HepG2 (cell line): Measurements from ENCODE around the gene VPREB1. TPM values are rescaled to one million over a fixed set of nuclear protein-coding genes. Genes with fewer than 3 reads are reported as not detected.

ENCODE experiments used
- ATAC-seq: fragments of 200-7000 bp; cut with Tn5 transposase; 3 replicates; pipeline ENCODE4 v1.9.1; 2020; ENCODE audit warnings: mild to moderate bottlenecking, moderate library complexity
- BruUV-seq: library from RNA; stranded (reverse); fragments of 400-500 nt; replicated peaks from 2 replicates; lab custom pipeline; 2021; lab: Mats Ljungman, UMichigan
- CTCF ChIA-PET: fragments of 300-600 bp; formaldehyde crosslinking; extraction: SDS; loops from one replicate; lab custom pipeline; 2021; ENCODE audit warnings: low total read pairs, inconsistent platforms, low intra/inter-chr PET ratio; lab: Yijun Ruan, JAX
- POLR2A ChIA-PET: fragments of 350-600 bp; sonication (Branson Sonifier 250); formaldehyde crosslinking; loops from one replicate; lab custom pipeline; 2020; ENCODE audit warnings: antibody characterized with exemption, inconsistent platforms; lab: Yijun Ruan, JAX
- DNase-seq: peaks from one replicate; pipeline ENCODE4 v3.0.0-alpha.2; 2015; ENCODE audit warnings: low spot score
- FAIRE-seq: peaks from 3 replicates; lab custom pipeline; 2011; peaks lifted over from hg19 to GRCh38; lab: Jason Lieb, UNC
- H2AFZ ChIP-seq: one replicate; pipeline ENCODE4 v1.6.1; 2011; ENCODE audit warnings: low read length, inconsistent platforms
- H3K27ac ChIP-seq: fragments of 300-600 bp; 3 replicates; pipeline ENCODE4 v1.8.0; 2011; ENCODE audit warnings: mixed run types, mild to moderate bottlenecking, mixed read lengths, low read length, inconsistent platforms; ENCODE audit not compliant: insufficient read depth; ENCODE audit errors: extremely low read length
- H3K27me3 ChIP-seq, 2 experiments: fragments of 200-600 bp in 1 of 2; 2 replicates in 1 of 2; 3 replicates in 1 of 2; pipeline versions ENCODE4 v1.6.0 to v1.8.0; 2011; ENCODE audit warnings: low read length in 2 of 2, mild to moderate bottlenecking in 2 of 2, moderate library complexity in 2 of 2, inconsistent platforms in 1 of 2; ENCODE audit not compliant: insufficient read depth in 2 of 2, control insufficient read depth in 1 of 2
- H3K36me3 ChIP-seq, 2 experiments: fragments of 200-600 bp in 1 of 2; replicated peaks in 1 of 2; 2 replicates in 1 of 2; 3 replicates in 1 of 2; pipeline versions ENCODE4 v1.5.1 to v1.8.0; 2011; ENCODE audit warnings: low read length in 2 of 2, inconsistent platforms in 1 of 2; ENCODE audit not compliant: insufficient read depth in 2 of 2, control insufficient read depth in 1 of 2
- H3K4me1 ChIP-seq: 2 replicates; pipeline ENCODE4 v1.5.1; 2012; ENCODE audit warnings: low read length, inconsistent platforms; ENCODE audit not compliant: insufficient read depth
- H3K4me2 ChIP-seq: 2 replicates; pipeline ENCODE4 v1.6.0; 2011; ENCODE audit warnings: low read depth, low read length, inconsistent platforms
- H3K4me3 ChIP-seq, 3 experiments: fragments of 200-600 bp in 1 of 3; sonication (generic), shearing (Covaris generic) in 1 of 3; replicated peaks in 1 of 3; 2 replicates each; pipeline ENCODE4 v1.5.1; 2011 to 2016; ENCODE audit warnings: low read length in 3 of 3, inconsistent platforms in 2 of 3, low read depth in 2 of 3, mild to moderate bottlenecking in 2 of 3, control low read depth in 1 of 3, mixed read lengths in 1 of 3; ENCODE audit not compliant: insufficient read depth in 1 of 3
- H3K79me2 ChIP-seq: one replicate; pipeline ENCODE4 v1.6.1; 2011; ENCODE audit warnings: low read length, inconsistent platforms; ENCODE audit not compliant: insufficient read depth
- H3K9ac ChIP-seq: 2 replicates; pipeline ENCODE4 v1.6.0; 2011; ENCODE audit warnings: mild to moderate bottlenecking, low read depth, low read length, inconsistent platforms; ENCODE audit not compliant: insufficient read depth
- H3K9me3 ChIP-seq: 2 replicates; pipeline ENCODE4 v1.5.1; 2012; ENCODE audit warnings: mild to moderate bottlenecking, low read length
- H4K20me1 ChIP-seq: 2 replicates; pipeline ENCODE4 v1.6.0; 2011; ENCODE audit warnings: inconsistent platforms, mild to moderate bottlenecking, low read length, moderate library complexity; ENCODE audit not compliant: insufficient read depth
- ZNF276 ChIP-seq: sonication (generic); formaldehyde crosslinking; IDR thresholded peaks from 2 replicates; pipeline ENCODE4 v1.4.0; 2020; ENCODE audit warnings: mild to moderate bottlenecking, low read depth, missing genetic modification reagents
- ZNF746 ChIP-seq: sonication (generic); formaldehyde crosslinking; IDR thresholded peaks from 2 replicates; pipeline ENCODE4 v1.8.0; 2022; ENCODE audit warnings: mild to moderate bottlenecking, missing genetic modification reagents
- WGBS: methylation state at CpG from one replicate; pipeline ENCODE4 v1.1.6; 2017; ENCODE audit warnings: low lambda C conversion rate; 5-methylcytosine and 5-hydroxymethylcytosine counted together
- in situ Hi-C: cut with HindIII; loops from 2 replicates; pipeline ENCODE4 v1.10.0; 2017; ENCODE audit warnings: low pct_unique_long_range_greater_than_20kb; ENCODE audit not compliant: extremely low pct_ligation_motif_present
- intact Hi-C: fragments of 100-400 bp; cut with micrococcal nuclease; formaldehyde crosslinking; loops from one replicate; pipeline ENCODE4 v1.10.0; 2022; ENCODE audit not compliant: unreplicated experiment
- polyA plus RNA-seq, 8 experiments: library from polyadenylated mRNA; depleted of rRNA in 3 of 8; stranded (reverse) in 7 of 8; unstranded in 1 of 8; fragments of >200 nt; fragmentation: Illumina TruSeq in 4 of 8; extraction: Trizol in 4 of 8; gene quantifications; 2 replicates each; pipeline versions ENCODE4 v1.2.1 to v1.2.3, GENCODE V29; 2011 to 2016; ENCODE audit warnings: low read depth in 4 of 8, missing spikeins in 1 of 8, mixed read lengths in 1 of 8; ENCODE audit not compliant: insufficient read depth in 1 of 8
- total RNA-seq, 5 experiments: library from RNA; depleted of rRNA; stranded (reverse); fragments of >200 nt; fragmentation: Illumina TruSeq; extraction: Trizol; gene quantifications; 2 replicates each; pipeline ENCODE4 v1.2.3, GENCODE V29; 2016; ENCODE audit warnings: low read depth in 1 of 5

VPREB1 gene
- total and polyA plus RNA-seq, 2 of the 13 experiments (the other 11 are each of a cell fraction or from before 2014, with no cell fraction given) = not detected

DNA sequence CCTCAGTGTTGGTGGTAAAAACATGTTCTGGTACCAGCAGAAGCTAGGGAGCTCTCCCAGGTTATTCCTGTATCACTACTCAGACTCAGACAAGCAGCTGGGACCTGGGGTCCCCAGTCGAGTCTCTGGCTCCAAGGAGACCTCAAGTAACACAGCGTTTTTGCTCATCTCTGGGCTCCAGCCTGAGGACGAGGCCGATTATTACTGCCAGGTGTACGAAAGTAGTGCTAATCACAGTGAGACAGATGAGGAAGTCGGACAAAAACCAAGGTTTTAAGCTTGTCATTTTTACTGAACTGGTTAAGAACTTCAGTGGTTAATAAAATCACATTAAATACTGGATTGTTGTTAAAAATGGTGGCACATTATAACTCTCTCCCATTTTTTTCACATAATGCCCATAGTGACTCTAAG lies 42.6 kb upstream of the VPREB1 start:
- CTCF ChIA-PET = no interaction called here

More for the DNA sequence above, 42.6 kb upstream of the VPREB1 start:
- Histone ChIP-seq H3K9me3 (no peaks in the 10 kb centered on the region), H3K4me3 (no peak overlapping the region)
- ATAC-seq (no peak), FAIRE-seq (no peak)
- in situ Hi-C loops = loop anchor here (25.0 kb wide), 1 partner anchor 135 kb away; no protein-coding TSS in a partner anchor
- TF ChIP-seq ZNF746 (CRISPR knock-in tag) (no peak), ZNF276 (CRISPR knock-in tag) (no peak)
- TF ChIP-seq, all 625 proteins: peak for 0
- H2AFZ ChIP-seq = no peak overlapping the region
- H3K36me3 ChIP-seq = no peaks in the 10 kb centered on the region
- no peaks in the 10 kb centered on the region for H4K20me1 ChIP-seq
- H3K27ac ChIP-seq = no peak overlapping the region
- POLR2A ChIA-PET = no interaction called here
- 9% methylated on average over 5 of the region's 6 CpGs for WGBS
- no peak overlapping the region for H3K9ac ChIP-seq
- H3K27me3 ChIP-seq = peaks cover 1 to 32% of the 10 kb centered on the region in 2 experiments
- no peak for DNase-seq
- no peaks in the 10 kb centered on the region for H3K4me1 ChIP-seq
- H3K4me2 ChIP-seq = no peak overlapping the region
- H3K79me2 ChIP-seq = no peaks in the 10 kb centered on the region
- intact Hi-C loops = no loop called here
- BruUV-seq = no TSS peak
